K562 (cell line): Measurements from ENCODE around the gene TENM4. TPM values are rescaled to one million over a fixed set of nuclear protein-coding genes. Genes with fewer than 3 reads are reported as not detected.

Source experiments
- ATAC-seq: fragments of 200-7000 bp; cut with Tn5 transposase; 3 replicates; pipeline ENCODE4 v1.9.1; 2020; ENCODE audit warnings: moderate library complexity
- BruUV-seq: library from RNA; stranded (reverse); fragments of 400-500 nt; replicated peaks from 2 replicates; lab custom pipeline; 2021; lab: Mats Ljungman, UMichigan
- CTCF ChIA-PET: fragments of 300-600 bp; formaldehyde crosslinking; extraction: SDS; loops from one replicate; lab custom pipeline; 2021; ENCODE audit warnings: low intra/inter-chr PET ratio; lab: Yijun Ruan, JAX
- POLR2A ChIA-PET: fragments of 300-600, 350-650 bp; sonication (Branson Sonifier 250); formaldehyde crosslinking; extraction: SDS; loops from one replicate; lab custom pipeline; 2021; ENCODE audit warnings: antibody characterized with exemption, inconsistent platforms; lab: Yijun Ruan, JAX
- DNase-seq, 4 experiments: peaks; one replicate each; pipeline versions ENCODE4 v3.0.0 to v3.0.0-alpha.2; 2011 to 2018; ENCODE audit warnings: low spot score in 3 of 4, mixed read lengths in 3 of 4; ENCODE audit errors: extremely low read depth in 1 of 4
- FAIRE-seq: peaks from 2 replicates; lab custom pipeline; 2011; peaks lifted over from hg19 to GRCh38; lab: Jason Lieb, UNC
- H2AFZ ChIP-seq: 2 replicates; pipeline ENCODE4 v1.6.0; 2011; ENCODE audit warnings: low read depth, low read length, control low read depth, inconsistent platforms
- H3K27ac ChIP-seq: fragments of 200-600 bp; 3 replicates; pipeline ENCODE4 v1.8.0; 2011; ENCODE audit warnings: low read depth, mild to moderate bottlenecking, control low read depth, inconsistent platforms, low read length, moderate library complexity, mixed read lengths; ENCODE audit errors: extremely low read depth
- H3K27me3 ChIP-seq, 2 experiments: fragments of 300-600 bp in 1 of 2; 2 replicates in 1 of 2; 3 replicates in 1 of 2; pipeline versions ENCODE4 v1.6.0 to v1.8.0; 2011; ENCODE audit warnings: inconsistent platforms in 2 of 2, low read length in 2 of 2, mild to moderate bottlenecking in 1 of 2, mixed read lengths in 1 of 2, moderate library complexity in 1 of 2; ENCODE audit not compliant: control insufficient read depth in 2 of 2, insufficient read depth in 2 of 2
- H3K36me3 ChIP-seq: fragments of 300-600 bp; 3 replicates; pipeline ENCODE4 v1.8.0; 2011; ENCODE audit warnings: mild to moderate bottlenecking, low read length, inconsistent platforms; ENCODE audit not compliant: control insufficient read depth, insufficient read depth
- H3K4me1 ChIP-seq, 2 experiments: fragments of 200-600 bp in 1 of 2; replicated peaks in 1 of 2; 2 replicates in 1 of 2; 3 replicates in 1 of 2; pipeline versions ENCODE4 v1.5.1 to v1.8.0; 2011; ENCODE audit warnings: inconsistent platforms in 2 of 2, low read length in 2 of 2, mild to moderate bottlenecking in 1 of 2, mixed read lengths in 1 of 2, moderate library complexity in 1 of 2; ENCODE audit not compliant: control insufficient read depth in 2 of 2, insufficient read depth in 2 of 2
- H3K4me2 ChIP-seq: 2 replicates; pipeline ENCODE4 v1.6.1; 2011; ENCODE audit warnings: low read length, control low read depth, inconsistent platforms, mixed read lengths; ENCODE audit not compliant: insufficient read depth
- H3K4me3 ChIP-seq: fragments of 200-600 bp; sonication (generic), shearing (Covaris generic); 2 replicates; pipeline ENCODE4 v1.5.1; 2016; ENCODE audit warnings: control low read depth, inconsistent platforms
- H3K79me2 ChIP-seq: fragments of 200-600 bp; 3 replicates; pipeline ENCODE4 v1.8.0; 2011; ENCODE audit warnings: low read length, inconsistent platforms; ENCODE audit not compliant: control insufficient read depth, insufficient read depth
- H3K9ac ChIP-seq, 2 experiments: 2 replicates each; pipeline versions ENCODE4 v1.6.0 to v1.6.1; 2011; ENCODE audit warnings: low read depth in 2 of 2, low read length in 2 of 2, control low read depth in 1 of 2, inconsistent platforms in 1 of 2, mild to moderate bottlenecking in 1 of 2, mixed read lengths in 1 of 2; ENCODE audit not compliant: insufficient read depth in 1 of 2
- H3K9me1 ChIP-seq: one replicate; pipeline ENCODE4 v1.6.0; 2011; ENCODE audit warnings: inconsistent platforms, mild to moderate bottlenecking, low read length, moderate library complexity; ENCODE audit not compliant: control insufficient read depth, insufficient read depth
- H3K9me3 ChIP-seq: replicated peaks from 2 replicates; pipeline ENCODE4 v1.5.1; 2011; ENCODE audit warnings: low read depth, low read length, inconsistent platforms; ENCODE audit not compliant: control insufficient read depth, insufficient read depth
- H4K20me1 ChIP-seq: replicated peaks from 2 replicates; pipeline ENCODE4 v1.6.1; 2011; ENCODE audit warnings: low read length, inconsistent platforms, mixed read lengths; ENCODE audit not compliant: control insufficient read depth, insufficient read depth
- MTA1 ChIP-seq: fragments of 450-650 bp; IDR thresholded peaks from 2 replicates; pipeline ENCODE4 v1.6.1; 2017; ENCODE audit warnings: borderline replicate concordance
- MYNN ChIP-seq, 2 experiments: sonication (generic); formaldehyde crosslinking in 1 of 2; IDR thresholded peaks; 2 replicates each; pipeline versions ENCODE4 v1.5.0 to v1.6.1; 2016 to 2020; ENCODE audit warnings: antibody characterized with exemption in 1 of 2, missing genetic modification reagents in 1 of 2
- NR2F6 ChIP-seq: fragments of 450-650 bp; formaldehyde crosslinking; IDR thresholded peaks from 2 replicates; pipeline ENCODE4 v1.4.0; 2020; ENCODE audit warnings: mild to moderate bottlenecking
- PCBP2 ChIP-seq: fragments of 200-400 bp; formaldehyde crosslinking; IDR thresholded peaks from 2 replicates; pipeline ENCODE4 v1.6.1; 2018; ENCODE audit warnings: low read length, low read depth, mild to moderate bottlenecking, moderate library complexity; ENCODE audit not compliant: poor library complexity, severe bottlenecking
- ZBTB26 ChIP-seq: fragments of 450-650 bp; formaldehyde crosslinking; IDR thresholded peaks from 2 replicates; pipeline ENCODE4 v1.4.0; 2022; ENCODE audit warnings: missing genetic modification characterization
- ZKSCAN1 ChIP-seq: fragments of 150-350 bp; IDR thresholded peaks from 2 replicates; pipeline ENCODE4 v1.6.1; 2016; ENCODE audit warnings: low read depth, low read length
- ZNF263 ChIP-seq: sonication (generic); formaldehyde crosslinking; IDR thresholded peaks from 2 replicates; pipeline ENCODE4 v1.8.0; 2022; ENCODE audit warnings: mild to moderate bottlenecking, missing genetic modification reagents, borderline replicate concordance
- ZNF316 ChIP-seq: fragments of 450-650 bp; IDR thresholded peaks from 2 replicates; pipeline ENCODE4 v1.6.1; 2016
- ZZZ3 ChIP-seq: fragments of 450-650 bp; IDR thresholded peaks from 2 replicates; pipeline ENCODE4 v1.6.1; 2016; ENCODE audit warnings: antibody characterized with exemption, mild to moderate bottlenecking, moderate library complexity
- WGBS: fragments of 100-300 bp; shearing (Covaris generic); methylation state at CpG from one replicate; pipeline ENCODE4 v1.1.6; 2016; ENCODE audit warnings: low coverage, mixed read lengths; ENCODE audit not compliant: insufficient coverage; ENCODE audit errors: missing lambda C conversion rate; 5-methylcytosine and 5-hydroxymethylcytosine counted together
- in situ Hi-C: fragments of 300-500 bp; cut with MboI; formaldehyde crosslinking; loops from 4 replicates; pipeline ENCODE4 v1.15.0; 2018; ENCODE audit warnings: inconsistent platforms, mixed read lengths
- intact Hi-C: fragments of 100-400 bp; cut with micrococcal nuclease; formaldehyde crosslinking; loops from 2 replicates; pipeline ENCODE4 v1.14.2; 2022
- polyA plus RNA-seq, 8 experiments: library from polyadenylated mRNA; depleted of rRNA in 4 of 8; stranded (reverse) in 5 of 8; unstranded in 3 of 8; fragments of >200 nt; fragmentation: Nextera tagmentation in 2 of 8; fragmentation: Illumina TruSeq in 1 of 8; extraction: Ambion mirVana in 2 of 8; extraction: Trizol in 1 of 8; gene quantifications; 2 replicates each; pipeline versions ENCODE4 v1.2.1 to v1.2.3, GENCODE V29; 2011 to 2014; ENCODE audit warnings: inconsistent platforms in 1 of 8, missing spikeins in 1 of 8
- total RNA-seq, 7 experiments: library from RNA; depleted of rRNA in 6 of 7; stranded (reverse); fragments of >200 nt in 6 of 7; fragmentation: Illumina TruSeq in 2 of 7; extraction: Trizol in 2 of 7; gene quantifications; 2 replicates each; pipeline versions ENCODE4 v1.2.1 to v1.2.3, GENCODE V29; 2011 to 2021; ENCODE audit warnings: low replicate concordance in 1 of 7

The TENM4 gene
- total and polyA plus RNA-seq, 9 of the 15 experiments (the other 6 are each of a cell fraction or from before 2014, with no cell fraction given), result 0.16 TPM; not detected in 8

GRCh38 chr11:79193663-79194310 lies 247.0 kb downstream of the TENM4 start:
- H3K9me3 ChIP-seq, result no peaks in the 10 kb centered on the region
- WGBS, result 0% methylated on average over 7 of the region's 7 CpGs
- FAIRE-seq, result no peak

More at GRCh38 chr11:79193663-79194310, 247.0 kb downstream of the TENM4 start:
- TF ChIP-seq ZZZ3, result no peak
- no peak for TF ChIP-seq NR2F6 (CRISPR knock-in tag)
- TF ChIP-seq ZNF316, result no peak
- TF ChIP-seq ZKSCAN1, result no peak
- no peak for TF ChIP-seq ZBTB26 (CRISPR knock-in tag)
- TF ChIP-seq MTA1, result no peak
- no peak for TF ChIP-seq MYNN (IDR thresholded peaks at IDR 0.05)
- TF ChIP-seq MYNN (CRISPR knock-in tag; IDR thresholded peaks at IDR 0.05), result no peak
- no peak for TF ChIP-seq ZNF263
- TF ChIP-seq PCBP2, result no peak
- no peak overlapping the region for H3K9ac ChIP-seq
- H4K20me1 ChIP-seq, result no peaks in the 10 kb centered on the region
- H3K9me1 ChIP-seq, result no peaks in the 10 kb centered on the region
- in situ Hi-C loops, result no loop called here
- H3K27ac ChIP-seq, result no peak overlapping the region
- no peak overlapping the region for H2AFZ ChIP-seq
- ChIA-PET CTCF (no interaction called here), POLR2A (no interaction called here)
- no peaks in the 10 kb centered on the region for H3K4me1 ChIP-seq
- DNase-seq (no peak), ATAC-seq (no peak)
- H3K4me3 ChIP-seq, result no peak overlapping the region
- intact Hi-C loops, result no loop called here
- H3K27me3 ChIP-seq, result no peaks in the 10 kb centered on the region; a peak in 2 of 5 replicates
- no TSS peak for BruUV-seq
- no peaks in the 10 kb centered on the region for H3K79me2 ChIP-seq
- no peak overlapping the region for H3K4me2 ChIP-seq
- no peaks in the 10 kb centered on the region for H3K36me3 ChIP-seq
